SK-N-SH treated with all-trans-retinoic acid at 6 μM for 48 hours (cell line): ENCODE results near the gene OCRL.

Experiments
- ATAC-seq: fragments of 200-7000 bp; cut with Tn5 transposase; 3 replicates; pipeline ENCODE4 v1.9.1; 2020; ENCODE audit warnings: mild to moderate bottlenecking, moderate library complexity
- ARNTL ChIP-seq: fragments of 450-650 bp; formaldehyde crosslinking; IDR thresholded peaks from 2 replicates; pipeline ENCODE4 v1.5.0; 2020; ENCODE audit warnings: low read depth, mild to moderate bottlenecking, moderate library complexity, borderline replicate concordance
- BACH2 ChIP-seq: fragments of 250-450 bp; sonication (Bioruptor Pico); IDR thresholded peaks from 2 replicates; pipeline ENCODE4 v1.9.0; 2021; ENCODE audit warnings: mild to moderate bottlenecking, borderline replicate concordance
- CREB5 ChIP-seq: fragments of 250-450 bp; sonication (Bioruptor Pico); IDR thresholded peaks from 2 replicates; pipeline ENCODE4 v1.5.1; 2020; ENCODE audit warnings: low read depth, mild to moderate bottlenecking, moderate library complexity
- CSDC2 ChIP-seq: fragments of 250-450 bp; sonication (Bioruptor Pico); IDR thresholded peaks from 2 replicates; pipeline ENCODE4 v1.5.0; 2020; ENCODE audit warnings: mild to moderate bottlenecking, moderate library complexity
- GLIS3 ChIP-seq: fragments of 250-450 bp; sonication (Bioruptor Pico); IDR thresholded peaks from 2 replicates; pipeline ENCODE4 v1.5.0; 2020; ENCODE audit warnings: mild to moderate bottlenecking, moderate library complexity
- ISL1 ChIP-seq: fragments of 250-450 bp; sonication (Bioruptor Pico); IDR thresholded peaks from 2 replicates; pipeline ENCODE4 v2.1.2; 2022; ENCODE audit warnings: mild to moderate bottlenecking, moderate library complexity
- PATZ1 ChIP-seq: fragments of 250-450 bp; sonication (Bioruptor Pico); IDR thresholded peaks from 2 replicates; pipeline ENCODE4 v1.8.0; 2020; ENCODE audit warnings: mild to moderate bottlenecking, moderate library complexity, borderline replicate concordance
- PPARA ChIP-seq: fragments of 250-450 bp; sonication (Bioruptor Pico); IDR thresholded peaks from 2 replicates; pipeline ENCODE4 v1.5.0; 2020; ENCODE audit warnings: mild to moderate bottlenecking, borderline replicate concordance
- TSHZ2 ChIP-seq: fragments of 250-450 bp; sonication (Bioruptor Pico); IDR thresholded peaks from 2 replicates; pipeline ENCODE4 v1.5.0; 2020; ENCODE audit warnings: mild to moderate bottlenecking, moderate library complexity
- ZC3H10 ChIP-seq: fragments of 250-450 bp; sonication (Bioruptor Pico); IDR thresholded peaks from 2 replicates; pipeline ENCODE4 v1.5.1; 2021; ENCODE audit warnings: mild to moderate bottlenecking, moderate library complexity
- ZFP3 ChIP-seq: fragments of 250-450 bp; sonication (Bioruptor Pico); IDR thresholded peaks from 2 replicates; pipeline ENCODE4 v1.5.0; 2020; ENCODE audit warnings: mild to moderate bottlenecking, moderate library complexity
- ZNF565 ChIP-seq: fragments of 450-650 bp; formaldehyde crosslinking; conservative IDR thresholded peaks from 2 replicates; pipeline ENCODE4 v1.5.0; 2020; ENCODE audit warnings: low read depth, mild to moderate bottlenecking, moderate library complexity
- ZNF8 ChIP-seq: fragments of 450-650 bp; formaldehyde crosslinking; IDR thresholded peaks from 2 replicates; pipeline ENCODE4 v1.5.0; 2020; ENCODE audit warnings: mild to moderate bottlenecking, moderate library complexity
- TF ChIP-seq, protein P1 (sequence below): fragments of 250-450 bp; sonication (Bioruptor Pico); IDR thresholded peaks from 2 replicates; pipeline ENCODE4 v1.5.1; 2021; ENCODE audit warnings: mild to moderate bottlenecking, moderate library complexity
- TF ChIP-seq, protein P2 (sequence below): fragments of 250-450 bp; sonication (Bioruptor Pico); IDR thresholded peaks from 2 replicates; pipeline ENCODE4 v1.8.0; 2021; ENCODE audit warnings: low read depth, mild to moderate bottlenecking, moderate library complexity, borderline replicate concordance

OCRL gene

GRCh38 chrX:129618997-129619396 lies 78.9 kb downstream of the OCRL start:
- no peak for ATAC-seq
- TF ChIP-seq BACH2, result no peak
- TF ChIP-seq ZC3H10 (CRISPR knock-in tag), result no peak
- TF ChIP-seq PPARA (CRISPR knock-in tag), result no peak
- TF ChIP-seq TSHZ2 (CRISPR knock-in tag), result no peak

DNA sequence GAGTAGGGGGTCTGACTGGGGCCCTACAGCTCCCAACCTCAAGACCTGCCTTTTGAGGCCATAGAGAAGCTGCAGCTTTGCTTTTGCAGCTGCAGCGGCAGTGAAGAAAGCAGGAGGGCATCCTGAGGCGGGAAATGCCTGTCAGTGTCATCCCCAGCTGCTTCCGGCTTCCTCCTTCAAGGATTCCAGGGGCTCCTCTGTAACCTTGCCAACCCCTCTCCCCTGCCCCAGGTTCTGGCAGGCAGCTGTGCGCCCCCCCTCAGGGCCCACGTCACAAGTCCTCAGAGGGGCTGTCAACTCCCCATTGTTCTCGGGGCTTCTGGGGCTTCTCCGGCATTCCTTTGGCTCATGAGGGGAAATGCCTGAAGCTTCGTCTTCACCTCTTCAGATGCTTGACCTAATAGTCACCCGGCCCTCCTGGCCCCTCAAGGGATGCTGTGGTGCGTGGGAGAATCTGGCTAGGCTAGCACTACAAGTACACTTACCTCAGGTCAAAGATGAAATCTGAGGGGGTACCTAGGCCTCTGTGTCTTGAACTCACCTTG lies 82.8 kb downstream of the OCRL start:
- ATAC-seq, result no peak
- TF ChIP-seq ZFP3 (no peak), PATZ1 (CRISPR knock-in tag) (no peak), CREB5 (CRISPR knock-in tag) (no peak), TSHZ2 (CRISPR knock-in tag) (no peak), ARNTL (CRISPR knock-in tag) (no peak), ISL1 (CRISPR knock-in tag) (no peak), ZNF8 (no peak), ZC3H10 (CRISPR knock-in tag) (no peak), BACH2 (no peak), ZNF565 (CRISPR knock-in tag) (no peak)
- TF ChIP-seq, protein P1, sequence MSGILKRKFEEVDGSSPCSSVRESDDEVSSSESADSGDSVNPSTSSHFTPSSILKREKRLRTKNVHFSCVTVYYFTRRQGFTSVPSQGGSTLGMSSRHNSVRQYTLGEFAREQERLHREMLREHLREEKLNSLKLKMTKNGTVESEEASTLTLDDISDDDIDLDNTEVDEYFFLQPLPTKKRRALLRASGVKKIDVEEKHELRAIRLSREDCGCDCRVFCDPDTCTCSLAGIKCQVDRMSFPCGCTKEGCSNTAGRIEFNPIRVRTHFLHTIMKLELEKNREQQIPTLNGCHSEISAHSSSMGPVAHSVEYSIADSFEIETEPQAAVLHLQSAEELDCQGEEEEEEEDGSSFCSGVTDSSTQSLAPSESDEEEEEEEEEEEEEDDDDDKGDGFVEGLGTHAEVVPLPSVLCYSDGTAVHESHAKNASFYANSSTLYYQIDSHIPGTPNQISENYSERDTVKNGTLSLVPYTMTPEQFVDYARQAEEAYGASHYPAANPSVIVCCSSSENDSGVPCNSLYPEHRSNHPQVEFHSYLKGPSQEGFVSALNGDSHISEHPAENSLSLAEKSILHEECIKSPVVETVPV (CRISPR knock-in tag), result no peak
- TF ChIP-seq, protein P2, sequence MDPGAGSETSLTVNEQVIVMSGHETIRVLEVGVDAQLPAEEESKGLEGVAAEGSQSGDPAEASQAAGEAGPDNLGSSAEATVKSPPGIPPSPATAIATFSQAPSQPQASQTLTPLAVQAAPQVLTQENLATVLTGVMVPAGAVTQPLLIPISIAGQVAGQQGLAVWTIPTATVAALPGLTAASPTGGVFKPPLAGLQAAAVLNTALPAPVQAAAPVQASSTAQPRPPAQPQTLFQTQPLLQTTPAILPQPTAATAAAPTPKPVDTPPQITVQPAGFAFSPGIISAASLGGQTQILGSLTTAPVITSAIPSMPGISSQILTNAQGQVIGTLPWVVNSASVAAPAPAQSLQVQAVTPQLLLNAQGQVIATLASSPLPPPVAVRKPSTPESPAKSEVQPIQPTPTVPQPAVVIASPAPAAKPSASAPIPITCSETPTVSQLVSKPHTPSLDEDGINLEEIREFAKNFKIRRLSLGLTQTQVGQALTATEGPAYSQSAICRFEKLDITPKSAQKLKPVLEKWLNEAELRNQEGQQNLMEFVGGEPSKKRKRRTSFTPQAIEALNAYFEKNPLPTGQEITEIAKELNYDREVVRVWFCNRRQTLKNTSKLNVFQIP (CRISPR knock-in tag), result no peak

DNA sequence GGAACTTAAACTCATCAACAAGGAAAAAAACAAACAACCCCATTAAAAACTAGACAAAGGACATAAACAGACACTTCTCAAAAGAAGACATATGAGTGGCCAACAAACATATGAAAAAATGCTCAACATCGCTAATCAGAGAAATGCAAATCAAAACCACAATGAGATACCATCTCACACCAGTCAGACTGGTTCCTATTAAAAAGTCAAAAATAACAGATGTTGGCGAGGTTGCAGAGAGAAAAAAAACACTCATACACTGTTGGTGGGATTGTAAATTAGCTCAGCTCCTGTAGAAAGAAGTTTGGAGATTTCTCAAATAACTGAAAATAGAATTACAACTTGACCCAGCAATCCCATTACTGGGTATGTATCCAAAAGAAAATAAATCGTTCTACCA lies 86.0 kb downstream of the OCRL start:
- no peak for ATAC-seq
- no peak for TF ChIP-seq CSDC2 (CRISPR knock-in tag)
- TF ChIP-seq, protein P1 (CRISPR knock-in tag), result no peak
- no peak for TF ChIP-seq GLIS3 (CRISPR knock-in tag)
- TF ChIP-seq, all 23 proteins: peak for 0
